GM12878 (cell line): Measurements from ENCODE around the gene MTHFD2. TPM values are rescaled to one million over a fixed set of nuclear protein-coding genes. Genes with fewer than 3 reads are reported as not detected.

Experiments
- ATAC-seq: fragments of 200-7000 bp; cut with Tn5 transposase; 3 replicates; pipeline ENCODE4 v1.9.1; 2020; ENCODE audit warnings: mild to moderate bottlenecking, moderate library complexity
- BruUV-seq: library from RNA; stranded (reverse); fragments of 400-500 nt; replicated peaks from 2 replicates; lab custom pipeline; 2021; lab: Mats Ljungman, UMichigan
- CTCF ChIA-PET: fragments of 300-600 bp; sonication (Branson Sonifier 250); formaldehyde crosslinking; extraction: SDS; loops from one replicate; lab custom pipeline; 2021; ENCODE audit warnings: inconsistent platforms; lab: Yijun Ruan, JAX
- POLR2A ChIA-PET: fragments of 350-600 bp; formaldehyde crosslinking; extraction: SDS; loops from one replicate; lab custom pipeline; 2021; ENCODE audit warnings: inconsistent platforms; lab: Charles Lee
- RAD21 ChIA-PET: fragments of 300-600 bp; sonication (Branson Sonifier 250); formaldehyde crosslinking; loops from one replicate; lab custom pipeline; 2023; ENCODE audit warnings: antibody characterized with exemption; ENCODE audit not compliant: unreplicated experiment; lab: Charles Lee
- SMC1A ChIA-PET: fragments of 300-600 bp; sonication (Branson Sonifier 250); formaldehyde crosslinking; loops from one replicate; lab custom pipeline; 2023; ENCODE audit not compliant: unreplicated experiment, uncharacterized antibody; lab: Charles Lee
- DNase-seq: peaks from one replicate; pipeline ENCODE4 v3.0.0-alpha.2; 2011; ENCODE audit warnings: low read depth, low spot score
- FAIRE-seq: peaks from 3 replicates; lab custom pipeline; 2011; peaks lifted over from hg19 to GRCh38; lab: Jason Lieb, UNC
- H2AFZ ChIP-seq: 2 replicates; pipeline ENCODE4 v1.6.0; 2011; ENCODE audit warnings: low read depth, low read length, control low read depth; ENCODE audit not compliant: control insufficient read depth
- H3K27ac ChIP-seq: 2 replicates; pipeline ENCODE4 v1.5.1; 2011; ENCODE audit warnings: control low read depth; ENCODE audit not compliant: control insufficient read depth, insufficient read depth
- H3K27me3 ChIP-seq, 2 experiments: replicated peaks in 1 of 2; 2 replicates each; pipeline versions ENCODE4 v1.6.0 to v1.6.1; 2011; ENCODE audit warnings: low read length in 1 of 2; ENCODE audit not compliant: control insufficient read depth in 2 of 2, insufficient read depth in 2 of 2
- H3K36me3 ChIP-seq, 2 experiments: 2 replicates each; pipeline ENCODE4 v1.5.1; 2011; ENCODE audit warnings: low read length in 1 of 2; ENCODE audit not compliant: control insufficient read depth in 2 of 2, insufficient read depth in 2 of 2
- H3K4me1 ChIP-seq: 2 replicates; pipeline ENCODE4 v1.6.1; 2011; ENCODE audit warnings: mild to moderate bottlenecking, low read length, moderate library complexity, mixed read lengths; ENCODE audit not compliant: control insufficient read depth, insufficient read depth
- H3K4me2 ChIP-seq: 2 replicates; pipeline ENCODE4 v1.6.0; 2011; ENCODE audit warnings: control low read depth; ENCODE audit not compliant: control insufficient read depth, insufficient read depth
- H3K4me3 ChIP-seq: fragments of 200-600 bp; sonication (generic); 2 replicates; pipeline ENCODE4 v1.5.1; 2016
- H3K79me2 ChIP-seq: 2 replicates; pipeline ENCODE4 v1.6.0; 2011; ENCODE audit warnings: low read length; ENCODE audit not compliant: control insufficient read depth, insufficient read depth
- H3K9ac ChIP-seq: 2 replicates; pipeline ENCODE4 v1.8.0; 2011; ENCODE audit warnings: low read length, control low read depth, mixed read lengths; ENCODE audit not compliant: control insufficient read depth, insufficient read depth
- H3K9me3 ChIP-seq: replicated peaks from 3 replicates; pipeline ENCODE4 v1.5.1; 2011; ENCODE audit warnings: mild to moderate bottlenecking, low read length; ENCODE audit not compliant: control insufficient read depth, insufficient read depth
- H4K20me1 ChIP-seq: 2 replicates; pipeline ENCODE4 v1.6.0; 2011; ENCODE audit not compliant: control insufficient read depth, insufficient read depth
- BHLHE40 ChIP-seq, 2 experiments: fragments of 450-650 bp in 1 of 2; IDR thresholded peaks; 2 replicates each; pipeline ENCODE4 v1.6.1; 2011 to 2017; ENCODE audit warnings: low read depth in 2 of 2, borderline replicate concordance in 1 of 2, improper control_type of control experiment in 1 of 2, low read length in 1 of 2, mild to moderate bottlenecking in 1 of 2
- CHD1 ChIP-seq: IDR thresholded peaks from 2 replicates; pipeline ENCODE4 v1.6.1; 2012; ENCODE audit warnings: low read depth, low read length, improper control_type of control experiment
- HCFC1 ChIP-seq: fragments of 150-350 bp; IDR thresholded peaks from 2 replicates; pipeline ENCODE4 v1.6.1; 2014; ENCODE audit warnings: low read length
- IKZF1 ChIP-seq: fragments of 450-650 bp; conservative IDR thresholded peaks from 2 replicates; pipeline ENCODE4 v1.6.1; 2017; ENCODE audit warnings: antibody characterized with exemption, mild to moderate bottlenecking
- KLF5 ChIP-seq: fragments of 450-650 bp; IDR thresholded peaks from 2 replicates; pipeline ENCODE4 v1.6.1; 2014; ENCODE audit warnings: mild to moderate bottlenecking; ENCODE audit not compliant: partially characterized antibody
- LARP7 ChIP-seq: fragments of 450-650 bp; IDR thresholded peaks from 2 replicates; pipeline ENCODE4 v1.6.1; 2017; ENCODE audit warnings: mild to moderate bottlenecking
- MTA2 ChIP-seq: fragments of 450-650 bp; IDR thresholded peaks from 2 replicates; pipeline ENCODE4 v1.6.1; 2016; ENCODE audit warnings: low read depth, mild to moderate bottlenecking, moderate library complexity
- NFXL1 ChIP-seq: fragments of 450-650 bp; IDR thresholded peaks from 2 replicates; pipeline ENCODE4 v1.6.1; 2017; ENCODE audit warnings: antibody characterized with exemption, mild to moderate bottlenecking, borderline replicate concordance
- RB1 ChIP-seq: fragments of 450-650 bp; formaldehyde crosslinking; IDR thresholded peaks from 2 replicates; pipeline ENCODE4 v1.6.1; 2017; ENCODE audit warnings: mild to moderate bottlenecking, borderline replicate concordance
- RELB ChIP-seq: fragments of 450-650 bp; IDR thresholded peaks from 2 replicates; pipeline ENCODE4 v1.6.1; 2017; ENCODE audit warnings: low read depth, mild to moderate bottlenecking, moderate library complexity
- SIN3A ChIP-seq: IDR thresholded peaks from 2 replicates; pipeline ENCODE4 v1.6.1; 2012; ENCODE audit warnings: low read depth, low read length, improper control_type of control experiment
- SMARCA5 ChIP-seq: fragments of 450-650 bp; IDR thresholded peaks from 2 replicates; pipeline ENCODE4 v1.6.1; 2017; ENCODE audit warnings: mild to moderate bottlenecking
- ZBED1 ChIP-seq: IDR thresholded peaks from 2 replicates; pipeline ENCODE4 v1.6.1; 2016; ENCODE audit warnings: borderline replicate concordance
- WGBS: methylation state at CpG from one replicate; pipeline ENCODE4 v1.1.6; 2016; ENCODE audit warnings: low lambda C conversion rate; ENCODE audit not compliant: insufficient replicate concordance, insufficient coverage; ENCODE audit errors: missing lambda C conversion rate; 5-methylcytosine and 5-hydroxymethylcytosine counted together
- in situ Hi-C: fragments of 300-500 bp; cut with MboI; formaldehyde crosslinking; loops from 9 replicates; pipeline ENCODE4 v1.14.3; 2018; ENCODE audit warnings: mixed read lengths
- intact Hi-C: fragments of 100-400 bp; cut with micrococcal nuclease; formaldehyde crosslinking; loops from one replicate; pipeline ENCODE4 v1.14.2; 2022; ENCODE audit not compliant: unreplicated experiment
- polyA plus RNA-seq, 11 experiments: library from polyadenylated mRNA; depleted of rRNA in 4 of 11; unstranded in 6 of 11; stranded (reverse) in 5 of 11; fragments of >200 nt; fragmentation: Nextera tagmentation in 4 of 11; fragmentation: Illumina TruSeq in 1 of 11; extraction: Ambion mirVana in 4 of 11; extraction: Trizol in 1 of 11; gene quantifications; 1 replicate in 1 of 11; 2 replicates in 10 of 11; pipeline versions ENCODE4 v1.2.1 to v1.2.3, GENCODE V29; 2011 to 2016; ENCODE audit warnings: inconsistent platforms in 2 of 11, missing spikeins in 2 of 11, low read depth in 1 of 11
- total RNA-seq, 4 experiments: library from RNA; depleted of rRNA in 3 of 4; stranded (reverse); fragments of >200 nt in 3 of 4; fragmentation: Illumina TruSeq in 1 of 4; extraction: Trizol in 1 of 4; gene quantifications; 2 replicates each; pipeline versions ENCODE4 v1.2.1 to v1.2.3, GENCODE V29; 2013 to 2021

MTHFD2 gene
- total and polyA plus RNA-seq, 10 of the 15 experiments (the other 5 are each of a cell fraction or from before 2014, with no cell fraction given), result 128 to 292 (median 150) TPM

- no peak for TF ChIP-seq SIN3A
- no peak for TF ChIP-seq IKZF1
- TF ChIP-seq CHD1, result no peak
- no peak for TF ChIP-seq RB1
These were observed 45.9 kb downstream of the MTHFD2 start (continued) for GRCh38 chr2:74244286-74244685.

- no TSS peak for BruUV-seq
- no peak overlapping the region for H3K4me3 ChIP-seq
- no peaks in the 10 kb centered on the region for H3K4me1 ChIP-seq
- intact Hi-C loops (no loop called here), in situ Hi-C loops (loop anchor here (5.0 to 10.0 kb wide), 2 partner anchors 91 to 348 kb away; no protein-coding TSS in a partner anchor)
- no peak overlapping the region for H3K9ac ChIP-seq
- H2AFZ ChIP-seq, result no peak overlapping the region
- H3K36me3 ChIP-seq, result no peaks in the 10 kb centered on the region
- ChIA-PET POLR2A (interaction anchor here (0.5 to 1.0 kb wide), 2 partner anchors 19 to 71 kb away, joined by 3 read pairs; no protein-coding TSS in a partner anchor), SMC1A (interaction anchor here (0.9 to 2.2 kb wide), 3 partner anchors 41 to 88 kb away, joined by 3 to 8 read pairs (median 3); no protein-coding TSS in a partner anchor), RAD21 (interaction anchor here (1.0 to 1.6 kb wide), 2 partner anchors 88 to 422 kb away, joined by 3 to 7 read pairs; no protein-coding TSS in a partner anchor), CTCF (interaction anchor here (1.1 to 7.0 kb wide), 3 partner anchors 78 to 140 kb away, joined by 3 to 166 read pairs (median 3); no protein-coding TSS in a partner anchor)
- H3K4me2 ChIP-seq, result no peak overlapping the region
- H3K9me3 ChIP-seq, result no peaks in the 10 kb centered on the region
- no peaks in the 10 kb centered on the region for H4K20me1 ChIP-seq
- H3K27me3 ChIP-seq, result no peaks in the 10 kb centered on the region
- no peak for ATAC-seq
- TF ChIP-seq MTA2 (no peak), NFXL1 (no peak), BHLHE40 (IDR thresholded peaks at IDR 0.05; ENCODE audit: borderline replicate concordance in 1 of 2, low read depth in 2 of 2, low read length in 1 of 2) (no peak), HCFC1 (no peak), RELB (no peak), LARP7 (no peak), SMARCA5 (no peak), ZBED1 (no peak), KLF5 (no peak)
- H3K79me2 ChIP-seq, result no peaks in the 10 kb centered on the region
- no peak for FAIRE-seq
- H3K27ac ChIP-seq, result no peak overlapping the region
- no peak for DNase-seq
- WGBS, result 74% methylated on average over 14 of the region's 14 CpGs
These were observed 48.2 kb downstream of the MTHFD2 start for GRCh38 chr2:74246496-74247195.
